HG03558 (cell line): ENCODE results near the gene CDK14.
"Not testable (repeated sequence)": the region's sequence is repeated elsewhere in the genome, so short reads cannot be mapped to it uniquely, and the experiment has no call there.

Source experiments
- ATAC-seq: cut with Tn5 transposase; IDR thresholded peaks from one replicate; pipeline ENCODE4 v1.9.1; 2021; ENCODE audit warnings: moderate number of reproducible peaks; ENCODE audit not compliant: unreplicated experiment; ENCODE audit errors: extremely low read depth

CDK14 gene

GRCh38 chr7:90869335-90869734 lies 273.2 kb downstream of the CDK14 start:
- ATAC-seq = no peak

DNA sequence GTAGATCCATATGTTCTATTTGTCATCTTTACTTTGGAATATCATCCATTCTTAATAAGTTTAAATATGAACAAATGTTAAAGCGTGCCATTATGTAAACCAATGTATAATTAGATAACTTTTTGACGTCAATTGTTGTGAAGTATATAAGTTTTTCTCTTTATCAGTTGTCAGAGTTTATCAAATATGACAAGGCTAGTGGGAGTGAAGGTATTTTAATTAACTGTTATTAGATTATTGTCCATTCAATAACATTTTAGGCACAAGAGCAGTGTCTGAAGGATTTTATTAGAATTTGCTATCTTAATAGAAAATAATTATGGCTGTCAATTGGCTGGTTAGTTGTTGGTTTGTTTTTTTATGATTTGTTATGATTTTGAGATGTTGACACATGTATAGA lies 280.6 kb downstream of the CDK14 start:
- ATAC-seq = no peak

DNA sequence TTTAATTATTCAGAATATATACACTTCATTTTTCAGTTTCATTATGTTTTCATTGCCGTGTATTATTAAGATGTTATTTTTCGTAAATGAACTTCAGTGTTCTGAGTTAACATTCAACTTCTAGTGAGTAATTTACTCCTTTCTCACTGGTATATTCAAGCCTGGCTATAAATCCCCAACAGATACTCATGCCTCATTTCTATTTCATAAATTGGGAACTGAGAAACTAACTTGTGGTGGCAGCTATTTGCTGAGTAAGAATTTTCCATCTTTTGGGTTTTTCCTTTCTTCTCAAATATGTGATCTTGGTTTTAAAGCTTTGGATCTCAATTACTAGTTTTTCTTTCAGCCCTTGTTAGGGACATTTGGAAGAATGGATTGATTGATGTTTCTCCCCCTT lies 281.1 kb downstream of the CDK14 start:
- ATAC-seq = peak; percentile 83

GRCh38 chr7:90879924-90880323 lies 283.8 kb downstream of the CDK14 start:
- no peak for ATAC-seq

- ATAC-seq = no peak
Observed at GRCh38 chr7:90886416-90886815, 290.3 kb downstream of the CDK14 start.

GRCh38 chr7:90889210-90889609 lies 293.1 kb downstream of the CDK14 start:
- no peak for ATAC-seq

DNA sequence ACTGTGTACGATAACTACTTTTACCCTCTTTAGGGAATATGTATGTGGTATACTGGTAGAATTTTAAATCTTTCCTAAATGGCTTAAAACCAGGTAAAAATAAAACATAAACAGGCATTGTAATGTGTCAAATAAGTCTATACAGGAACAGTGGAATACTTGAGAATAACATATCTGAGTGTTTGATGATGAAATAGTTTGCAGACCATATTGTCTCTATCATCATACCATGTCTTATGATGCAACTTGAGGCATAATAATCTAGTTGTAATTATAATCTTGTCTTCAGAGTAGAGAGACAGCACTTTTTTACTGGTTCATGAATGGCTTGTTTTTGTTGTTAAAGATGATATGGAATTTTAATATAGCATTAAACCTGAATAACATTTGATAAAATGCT lies 293.5 kb downstream of the CDK14 start:
- no peak for ATAC-seq

DNA sequence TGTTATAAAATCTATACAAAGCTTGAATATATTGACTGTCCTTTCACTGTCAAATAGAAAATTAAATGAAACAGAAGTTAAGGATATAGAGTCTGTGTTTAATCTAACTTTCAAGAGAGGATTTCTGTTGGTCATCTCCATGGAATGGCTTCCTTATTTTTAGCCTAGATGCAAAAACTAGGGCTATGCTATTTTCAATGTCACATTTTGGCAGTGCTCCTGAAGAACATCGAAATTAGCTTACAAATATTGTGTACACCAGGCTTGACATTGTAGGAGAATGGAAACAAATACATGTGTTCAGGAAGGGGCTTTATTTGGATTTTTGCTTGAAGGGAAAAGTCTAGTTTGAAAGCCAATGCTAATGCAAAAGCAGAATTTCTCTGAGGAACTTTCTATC lies 295.4 kb downstream of the CDK14 start:
- ATAC-seq = no peak

DNA sequence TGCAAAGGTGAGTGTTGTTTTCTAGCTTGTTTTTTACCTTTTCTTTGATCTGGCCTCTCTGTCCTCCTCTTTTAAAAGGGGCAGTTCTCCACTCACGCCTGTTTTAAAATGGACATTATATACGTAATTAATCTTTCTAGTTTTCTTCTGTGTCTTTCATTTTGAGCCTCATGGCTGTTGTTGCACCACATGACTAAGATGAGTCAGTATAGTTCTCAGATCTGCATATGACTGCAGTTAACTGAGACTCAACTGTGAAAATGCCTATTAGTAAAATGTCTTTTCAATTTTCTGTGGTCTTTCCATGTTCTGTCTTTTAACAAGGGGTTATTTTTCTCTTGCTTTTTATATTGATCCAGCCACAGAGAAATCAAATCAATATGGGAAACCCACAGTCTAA lies 296.1 kb downstream of the CDK14 start:
- peak; percentile 72 for ATAC-seq

- no peak for ATAC-seq
Observed at GRCh38 chr7:90894122-90894521, 298.0 kb downstream of the CDK14 start.

- ATAC-seq = no peak
Observed at GRCh38 chr7:90896458-90896857, 300.3 kb downstream of the CDK14 start.

- no peak for ATAC-seq
Observed at GRCh38 chr7:90897961-90898469, 301.9 kb downstream of the CDK14 start.

DNA sequence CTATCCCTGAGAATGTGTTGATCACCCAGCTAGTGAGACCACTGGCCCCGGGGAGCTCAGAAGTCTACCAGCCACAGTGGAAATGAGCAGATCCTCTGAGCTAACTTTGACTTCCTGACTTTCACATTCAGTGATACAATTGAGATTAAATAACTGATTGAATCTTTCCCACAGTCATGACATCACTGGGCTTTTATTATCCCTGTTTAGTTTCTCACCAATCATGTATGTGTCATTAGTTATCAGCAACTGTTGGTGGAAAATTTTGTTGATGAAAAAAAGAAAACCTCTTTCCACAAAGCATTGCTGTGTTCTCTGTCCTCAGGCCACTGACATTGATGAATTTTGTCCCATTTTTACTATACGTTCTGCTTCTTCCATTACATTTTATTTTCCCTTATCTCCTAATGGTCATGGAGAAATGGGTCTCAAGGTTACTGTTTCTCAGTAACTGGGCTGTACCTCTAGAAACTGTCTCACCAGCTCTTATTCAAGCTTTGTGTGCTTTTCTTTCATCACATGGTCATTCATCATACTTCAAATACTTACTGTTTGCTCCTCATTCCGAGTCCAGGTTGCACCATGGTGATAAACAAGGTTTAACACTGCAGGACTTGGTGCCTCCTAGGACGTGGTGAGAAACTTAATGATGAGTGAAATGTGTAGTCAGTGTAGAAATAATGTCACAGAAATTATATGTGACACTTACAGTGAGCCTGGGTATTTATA lies 304.7 kb downstream of the CDK14 start:
- no peak for ATAC-seq

DNA sequence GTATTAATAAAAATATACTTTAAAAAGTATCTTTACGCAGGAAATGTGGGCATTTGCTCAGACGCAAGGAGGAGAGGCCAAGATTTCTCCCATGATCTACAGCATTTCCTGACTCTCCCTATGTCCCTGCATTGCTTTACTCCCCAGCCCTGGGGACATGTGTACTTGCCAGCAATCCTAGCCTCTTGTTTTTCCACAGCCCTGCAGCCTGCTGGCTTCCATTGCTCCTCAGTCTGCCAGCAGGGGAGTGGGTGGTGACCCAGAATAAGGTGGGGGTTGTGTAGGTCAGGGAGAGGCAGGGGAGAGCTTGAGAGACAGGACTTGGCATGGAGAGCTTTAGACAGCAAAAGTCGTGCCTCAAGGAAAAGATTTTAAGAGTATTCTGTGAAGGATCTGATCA lies 307.7 kb downstream of the CDK14 start:
- no peak for ATAC-seq

DNA sequence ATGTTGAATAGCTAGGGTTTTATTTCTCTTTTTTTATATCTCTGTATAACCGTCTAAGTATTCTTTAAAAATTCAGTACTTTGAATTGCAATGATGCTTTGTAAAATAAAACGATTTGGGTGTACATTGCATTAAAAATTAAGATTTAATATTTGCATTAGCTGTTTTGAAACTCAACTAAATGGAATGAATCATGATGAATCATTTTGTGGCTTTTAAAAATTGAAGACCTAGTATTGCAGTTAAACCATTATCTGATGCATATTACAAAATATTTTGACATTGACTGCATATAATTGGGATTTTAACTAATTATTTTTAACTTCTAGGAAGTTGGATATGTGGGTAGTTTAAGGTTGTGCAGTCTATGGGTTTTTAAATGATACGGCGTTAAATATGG lies 314.0 kb downstream of the CDK14 start:
- no peak for ATAC-seq

- ATAC-seq = no peak
Observed at GRCh38 chr7:90916319-90916718, 320.2 kb downstream of the CDK14 start.

DNA sequence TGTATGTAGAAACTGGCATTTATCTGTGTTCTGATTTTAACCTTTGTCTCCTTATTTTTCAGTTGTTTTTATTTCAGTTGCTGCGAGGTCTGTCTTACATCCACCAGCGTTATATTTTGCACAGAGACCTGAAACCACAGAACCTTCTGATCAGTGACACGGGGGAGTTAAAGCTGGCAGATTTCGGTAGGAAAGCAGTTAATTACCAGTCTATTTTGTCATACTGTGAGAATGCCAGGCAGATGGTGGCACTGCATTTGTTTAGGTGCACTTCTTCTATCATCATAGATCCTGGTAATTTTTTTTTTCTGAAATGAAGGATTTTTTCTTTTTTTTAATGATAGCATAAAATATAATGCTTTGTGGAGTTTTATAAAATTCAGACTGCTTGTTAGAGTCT lies 321.4 kb downstream of the CDK14 start:
- ATAC-seq = no peak

DNA sequence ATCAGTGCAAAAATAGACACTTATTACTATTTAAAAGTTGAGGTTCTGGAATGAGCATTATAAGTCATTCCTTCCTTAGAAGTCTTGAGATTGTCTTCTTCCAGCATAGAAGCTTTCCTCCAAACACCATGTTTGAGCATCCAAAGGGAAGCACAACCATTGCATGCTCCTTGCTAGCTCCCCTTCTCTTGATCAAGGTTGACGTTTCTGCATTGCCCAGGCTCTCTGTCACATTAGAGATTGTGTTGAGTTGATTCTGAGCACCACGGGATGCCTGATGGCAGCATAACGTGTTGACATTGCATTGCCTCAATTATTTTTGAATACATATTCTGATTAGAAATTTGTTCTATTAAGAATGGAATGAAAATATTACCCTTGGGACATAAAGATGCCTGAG lies 322.2 kb downstream of the CDK14 start:
- no peak for ATAC-seq

- ATAC-seq = no peak
Observed at GRCh38 chr7:90919816-90920215, 323.7 kb downstream of the CDK14 start.

DNA sequence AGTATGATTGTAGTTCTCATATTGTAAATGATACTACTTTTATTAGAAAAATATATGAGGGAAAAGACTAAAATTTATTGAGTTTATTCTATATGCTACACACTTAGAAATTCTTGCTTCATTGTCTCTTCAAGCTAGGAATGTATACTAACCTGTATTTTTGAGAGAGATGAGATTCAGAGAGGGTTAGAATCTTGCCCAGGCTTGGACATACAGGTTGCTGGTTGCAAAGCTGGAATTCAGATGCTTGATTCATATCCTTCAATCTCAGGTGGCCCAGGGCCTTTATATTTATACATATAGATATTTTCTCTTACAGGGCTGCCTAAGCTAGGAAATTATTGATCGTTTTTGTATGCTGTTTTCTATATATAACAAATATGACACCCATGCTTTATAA lies 324.2 kb downstream of the CDK14 start:
- ATAC-seq = no peak

DNA sequence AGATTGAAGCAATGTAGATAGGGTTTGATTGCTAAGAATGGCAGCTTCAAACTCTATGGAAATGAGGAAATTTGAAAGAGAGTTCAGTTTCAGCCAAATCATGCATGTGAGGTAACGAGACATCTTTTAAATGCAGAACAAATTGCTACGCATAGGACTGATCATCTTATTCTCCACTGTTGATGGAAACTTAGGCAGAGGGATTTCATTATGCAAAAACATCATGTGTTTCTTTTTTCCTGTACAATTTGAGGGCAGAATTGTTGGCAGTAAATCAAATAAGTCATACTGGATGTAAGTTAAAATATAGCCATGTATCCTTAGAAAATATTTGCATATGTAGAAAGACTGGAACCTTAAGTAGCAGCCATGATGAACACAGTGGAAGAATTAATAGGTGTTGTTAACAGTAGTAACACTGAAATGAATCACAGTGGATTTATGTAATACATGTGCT lies 327.4 kb downstream of the CDK14 start:
- no peak for ATAC-seq

DNA sequence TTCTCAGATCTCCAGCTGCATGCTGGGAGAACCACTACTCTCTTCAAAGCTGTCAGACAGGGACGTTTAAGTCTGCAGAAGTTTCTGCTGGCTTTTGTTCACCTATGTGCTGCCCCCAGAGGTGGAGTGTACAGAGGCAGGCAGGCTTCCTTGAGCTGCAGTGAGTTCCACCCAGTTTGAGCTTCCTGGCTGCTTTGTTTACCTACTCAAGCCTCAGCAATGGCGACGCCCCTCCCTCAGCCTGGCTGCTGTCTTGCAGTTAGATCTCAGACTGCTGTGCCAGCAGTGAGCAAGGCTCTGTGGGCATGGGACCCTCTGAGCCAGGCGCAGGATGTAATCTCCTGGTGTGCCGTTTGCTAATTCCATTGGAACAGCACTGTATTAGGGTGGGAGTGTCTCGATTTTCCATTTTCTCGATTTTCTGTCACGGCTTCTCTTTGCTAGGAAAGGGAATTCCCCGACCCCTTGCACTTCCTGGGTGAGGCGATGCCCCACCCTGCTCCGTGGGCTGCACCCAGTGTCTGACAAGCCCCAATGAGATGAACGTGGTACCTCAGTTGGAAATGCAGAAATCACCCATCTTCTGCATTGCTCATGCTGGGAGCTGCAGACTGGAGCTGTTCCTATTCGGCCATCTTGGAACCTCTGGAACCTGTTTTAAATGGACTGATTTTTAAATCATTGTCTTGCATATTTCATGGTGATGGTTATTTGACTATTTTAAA lies 332.7 kb downstream of the CDK14 start:
- not testable (repeated sequence) for ATAC-seq
